K562 (cell line): ENCODE measurements around the gene NR1D2. TPM values are rescaled to one million over a fixed set of nuclear protein-coding genes. Genes with fewer than 3 reads are reported as not detected.

Source experiments
- ATAC-seq: fragments of 200-7000 bp; cut with Tn5 transposase; 3 replicates; pipeline ENCODE4 v1.9.1; 2020; ENCODE audit warnings: moderate library complexity
- BruUV-seq: library from RNA; stranded (reverse); fragments of 400-500 nt; replicated peaks from 2 replicates; lab custom pipeline; 2021; lab: Mats Ljungman, UMichigan
- CTCF ChIA-PET: fragments of 300-600 bp; formaldehyde crosslinking; extraction: SDS; loops from one replicate; lab custom pipeline; 2021; ENCODE audit warnings: low intra/inter-chr PET ratio; lab: Yijun Ruan, JAX
- POLR2A ChIA-PET: fragments of 300-600, 350-650 bp; sonication (Branson Sonifier 250); formaldehyde crosslinking; extraction: SDS; loops from one replicate; lab custom pipeline; 2021; ENCODE audit warnings: antibody characterized with exemption, inconsistent platforms; lab: Yijun Ruan, JAX
- DNase-seq, 4 experiments: peaks; one replicate each; pipeline versions ENCODE4 v3.0.0 to v3.0.0-alpha.2; 2011 to 2018; ENCODE audit warnings: low spot score in 3 of 4, mixed read lengths in 3 of 4; ENCODE audit errors: extremely low read depth in 1 of 4
- FAIRE-seq: peaks from 2 replicates; lab custom pipeline; 2011; peaks lifted over from hg19 to GRCh38; lab: Jason Lieb, UNC
- H2AFZ ChIP-seq: 2 replicates; pipeline ENCODE4 v1.6.0; 2011; ENCODE audit warnings: low read depth, low read length, control low read depth, inconsistent platforms
- H3K27ac ChIP-seq: fragments of 200-600 bp; 3 replicates; pipeline ENCODE4 v1.8.0; 2011; ENCODE audit warnings: low read depth, mild to moderate bottlenecking, control low read depth, inconsistent platforms, low read length, moderate library complexity, mixed read lengths; ENCODE audit errors: extremely low read depth
- H3K27me3 ChIP-seq, 2 experiments: fragments of 300-600 bp in 1 of 2; 2 replicates in 1 of 2; 3 replicates in 1 of 2; pipeline versions ENCODE4 v1.6.0 to v1.8.0; 2011; ENCODE audit warnings: inconsistent platforms in 2 of 2, low read length in 2 of 2, mild to moderate bottlenecking in 1 of 2, mixed read lengths in 1 of 2, moderate library complexity in 1 of 2; ENCODE audit not compliant: control insufficient read depth in 2 of 2, insufficient read depth in 2 of 2
- H3K36me3 ChIP-seq: fragments of 300-600 bp; 3 replicates; pipeline ENCODE4 v1.8.0; 2011; ENCODE audit warnings: mild to moderate bottlenecking, low read length, inconsistent platforms; ENCODE audit not compliant: control insufficient read depth, insufficient read depth
- H3K4me1 ChIP-seq, 2 experiments: fragments of 200-600 bp in 1 of 2; replicated peaks in 1 of 2; 2 replicates in 1 of 2; 3 replicates in 1 of 2; pipeline versions ENCODE4 v1.5.1 to v1.8.0; 2011; ENCODE audit warnings: inconsistent platforms in 2 of 2, low read length in 2 of 2, mild to moderate bottlenecking in 1 of 2, mixed read lengths in 1 of 2, moderate library complexity in 1 of 2; ENCODE audit not compliant: control insufficient read depth in 2 of 2, insufficient read depth in 2 of 2
- H3K4me2 ChIP-seq: 2 replicates; pipeline ENCODE4 v1.6.1; 2011; ENCODE audit warnings: low read length, control low read depth, inconsistent platforms, mixed read lengths; ENCODE audit not compliant: insufficient read depth
- H3K4me3 ChIP-seq: fragments of 200-600 bp; sonication (generic), shearing (Covaris generic); 2 replicates; pipeline ENCODE4 v1.5.1; 2016; ENCODE audit warnings: control low read depth, inconsistent platforms
- H3K79me2 ChIP-seq: fragments of 200-600 bp; 3 replicates; pipeline ENCODE4 v1.8.0; 2011; ENCODE audit warnings: low read length, inconsistent platforms; ENCODE audit not compliant: control insufficient read depth, insufficient read depth
- H3K9ac ChIP-seq, 2 experiments: 2 replicates each; pipeline versions ENCODE4 v1.6.0 to v1.6.1; 2011; ENCODE audit warnings: low read depth in 2 of 2, low read length in 2 of 2, control low read depth in 1 of 2, inconsistent platforms in 1 of 2, mild to moderate bottlenecking in 1 of 2, mixed read lengths in 1 of 2; ENCODE audit not compliant: insufficient read depth in 1 of 2
- H3K9me1 ChIP-seq: one replicate; pipeline ENCODE4 v1.6.0; 2011; ENCODE audit warnings: inconsistent platforms, mild to moderate bottlenecking, low read length, moderate library complexity; ENCODE audit not compliant: control insufficient read depth, insufficient read depth
- H3K9me3 ChIP-seq: replicated peaks from 2 replicates; pipeline ENCODE4 v1.5.1; 2011; ENCODE audit warnings: low read depth, low read length, inconsistent platforms; ENCODE audit not compliant: control insufficient read depth, insufficient read depth
- H4K20me1 ChIP-seq: replicated peaks from 2 replicates; pipeline ENCODE4 v1.6.1; 2011; ENCODE audit warnings: low read length, inconsistent platforms, mixed read lengths; ENCODE audit not compliant: control insufficient read depth, insufficient read depth
- ATF6 ChIP-seq: sonication (generic); formaldehyde crosslinking; IDR thresholded peaks from 2 replicates; pipeline ENCODE4 v1.4.0; 2020; ENCODE audit warnings: mild to moderate bottlenecking, missing genetic modification reagents
- BDP1 ChIP-seq: IDR thresholded peaks from 3 replicates; pipeline ENCODE4 v1.6.1; 2011; ENCODE audit not compliant: insufficient read length, insufficient read depth
- MIER1 ChIP-seq: fragments of 450-650 bp; IDR thresholded peaks from 2 replicates; pipeline ENCODE4 v1.6.1; 2016; ENCODE audit warnings: antibody characterized with exemption, mild to moderate bottlenecking, low read depth
- MNT ChIP-seq, 2 experiments: fragments of 450-650 bp; conservative IDR thresholded peaks; 2 replicates each; pipeline ENCODE4 v1.6.1; 2017; ENCODE audit warnings: mild to moderate bottlenecking in 2 of 2, moderate library complexity in 2 of 2
- POLR2A ChIP-seq: fragments of 450-650 bp; conservative IDR thresholded peaks from 2 replicates; pipeline ENCODE4 v1.6.1; 2016
- SRSF3 ChIP-seq: fragments of 200-400 bp; formaldehyde crosslinking; IDR thresholded peaks from 2 replicates; pipeline ENCODE4 v1.6.1; 2016; ENCODE audit warnings: mild to moderate bottlenecking, low read length, moderate library complexity; ENCODE audit not compliant: insufficient read depth
- TAL1 ChIP-seq: fragments of 450-650 bp; IDR thresholded peaks from 2 replicates; pipeline ENCODE4 v1.6.1; 2016; ENCODE audit warnings: mild to moderate bottlenecking
- UBTF ChIP-seq, 2 experiments: IDR thresholded peaks; 2 replicates each; pipeline ENCODE4 v1.6.1; 2012; ENCODE audit warnings: improper control_type of control experiment in 2 of 2, low read depth in 2 of 2, low read length in 2 of 2, borderline replicate concordance in 1 of 2
- ZNF740 ChIP-seq, 3 experiments: fragments of 200-800 bp in 1 of 3; sonication (Bioruptor generic) in 1 of 3; sonication (generic) in 1 of 3; formaldehyde crosslinking in 1 of 3; IDR thresholded peaks; 2 replicates each; pipeline versions ENCODE4 v1.6.1 to v1.8.0; 2016 to 2022; ENCODE audit warnings: mild to moderate bottlenecking in 2 of 3, missing compliant biosample characterization in 2 of 3, missing genetic modification characterization in 2 of 3, missing genetic modification reagents in 1 of 3
- ZNF780A ChIP-seq: fragments of 250-450 bp; sonication (Bioruptor Pico); IDR thresholded peaks from 2 replicates; pipeline ENCODE4 v1.5.0; 2021; ENCODE audit warnings: mild to moderate bottlenecking
- WGBS: fragments of 100-300 bp; shearing (Covaris generic); methylation state at CpG from one replicate; pipeline ENCODE4 v1.1.6; 2016; ENCODE audit warnings: low coverage, mixed read lengths; ENCODE audit not compliant: insufficient coverage; ENCODE audit errors: missing lambda C conversion rate; 5-methylcytosine and 5-hydroxymethylcytosine counted together
- in situ Hi-C: fragments of 300-500 bp; cut with MboI; formaldehyde crosslinking; loops from 4 replicates; pipeline ENCODE4 v1.15.0; 2018; ENCODE audit warnings: inconsistent platforms, mixed read lengths
- intact Hi-C: fragments of 100-400 bp; cut with micrococcal nuclease; formaldehyde crosslinking; loops from 2 replicates; pipeline ENCODE4 v1.14.2; 2022
- polyA plus RNA-seq, 8 experiments: library from polyadenylated mRNA; depleted of rRNA in 4 of 8; stranded (reverse) in 5 of 8; unstranded in 3 of 8; fragments of >200 nt; fragmentation: Nextera tagmentation in 2 of 8; fragmentation: Illumina TruSeq in 1 of 8; extraction: Ambion mirVana in 2 of 8; extraction: Trizol in 1 of 8; gene quantifications; 2 replicates each; pipeline versions ENCODE4 v1.2.1 to v1.2.3, GENCODE V29; 2011 to 2014; ENCODE audit warnings: inconsistent platforms in 1 of 8, missing spikeins in 1 of 8
- total RNA-seq, 7 experiments: library from RNA; depleted of rRNA in 6 of 7; stranded (reverse); fragments of >200 nt in 6 of 7; fragmentation: Illumina TruSeq in 2 of 7; extraction: Trizol in 2 of 7; gene quantifications; 2 replicates each; pipeline versions ENCODE4 v1.2.1 to v1.2.3, GENCODE V29; 2011 to 2021; ENCODE audit warnings: low replicate concordance in 1 of 7
- TF ChIP-seq, protein P1 (sequence below): fragments of 250-450 bp; sonication (Bioruptor Pico); IDR thresholded peaks from 2 replicates; pipeline ENCODE4 v1.8.0; 2022; ENCODE audit warnings: inconsistent platforms

NR1D2 gene
- total and polyA plus RNA-seq, 9 of the 15 experiments (the other 6 are each of a cell fraction or from before 2014, with no cell fraction given), result 1.2 to 5.5 (median 2.9) TPM

DNA sequence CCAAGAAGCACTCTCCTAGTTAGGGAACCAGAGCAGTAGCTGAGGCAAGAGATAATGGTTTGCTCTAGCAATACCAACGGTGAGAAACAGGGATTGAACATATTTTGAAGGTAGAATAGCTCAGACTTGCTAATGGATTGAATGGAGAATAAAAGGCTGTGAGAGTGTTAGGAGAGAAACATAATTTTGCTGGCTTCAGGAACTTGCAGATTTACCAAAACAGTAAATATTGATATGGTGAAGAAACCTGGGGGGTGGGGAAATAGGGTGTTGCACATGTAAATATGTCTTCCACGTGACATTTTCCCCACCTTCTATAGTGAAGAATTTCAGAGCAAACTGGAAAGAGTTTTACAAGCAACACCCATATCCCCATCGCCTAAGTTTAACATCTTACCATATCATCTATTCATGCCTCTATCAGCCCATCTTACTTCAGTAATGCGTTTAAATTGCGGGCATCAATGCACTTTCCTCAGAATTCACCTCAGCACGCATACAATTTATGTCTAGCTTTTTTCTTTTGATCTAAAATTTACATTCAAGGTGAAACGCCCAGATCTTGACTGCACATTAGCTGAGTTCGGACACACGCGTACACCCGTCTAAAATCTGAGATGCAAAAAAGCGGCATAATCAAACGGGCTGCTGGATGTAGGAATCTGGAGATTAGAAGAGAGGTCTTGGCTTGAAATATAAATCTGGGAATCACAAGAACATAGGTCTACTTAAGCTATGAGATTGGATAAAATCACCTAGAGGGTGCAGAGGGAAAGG lies 891 bp upstream of the NR1D2 start:
- in situ Hi-C loops (no loop called here), intact Hi-C loops (loop anchor here (10.0 kb wide), 1 partner anchor 139 kb away; the partner anchor contains the start of gene UBE2E1)
- 13% methylated on average over 13 of the region's 13 CpGs for WGBS
- Histone ChIP-seq H3K27ac (peak overlapping the region; percentile 5; the same call in 1 of the 3 replicates), H3K4me2 (peak overlapping the region; percentile 85), H3K9me1 (no peaks in the 10 kb centered on the region), H3K79me2 (no peaks in the 10 kb centered on the region), H2AFZ (peak overlapping the region; percentile 99), H3K4me3 (peak overlapping the region; percentile 59), H4K20me1 (no peaks in the 10 kb centered on the region), H3K9me3 (no peaks in the 10 kb centered on the region), H3K9ac (peak overlapping the region; percentile 48 to 94; a peak in 2 of 4 replicates), H3K4me1 (peaks cover 17 to 41% of the 10 kb centered on the region in 2 experiments), H3K36me3 (no peaks in the 10 kb centered on the region), H3K27me3 (no peaks in the 10 kb centered on the region)
- TSS peak; percentile 62 for BruUV-seq
- ATAC-seq (no peak), DNase-seq (no peak), FAIRE-seq (no peak)
- ChIA-PET CTCF (no interaction called here), POLR2A (interaction anchor here (0.7 to 11.6 kb wide), 3 partner anchors 20 to 60 kb away, joined by 3 to 165 read pairs (median 5); partner anchors contain the start of genes NKIRAS1 and RPL15)
- TF ChIP-seq MIER1 (no peak), UBTF (IDR thresholded peaks at IDR 0.05; ENCODE audit: borderline replicate concordance in 1 of 2, low read depth in 2 of 2, low read length in 2 of 2) (no peak), SRSF3 (no peak), BDP1 (no peak), ATF6 (0 out of 2 replicates have a peak, but pooled peaks have one; percentile 42), TAL1 (no peak), POLR2A (no peak), MNT (conservative IDR thresholded peaks at IDR 0.05) (peak; percentile 34 to 45; a peak in 2 of 4 replicates), ZNF780A (CRISPR knock-in tag) (no peak), ZNF740 (CRISPR knock-in tag; IDR thresholded peaks at IDR 0.05) (no peak), ZNF740 (tag; IDR thresholded peaks at IDR 0.05) (no peak)
- TF ChIP-seq, protein P1, sequence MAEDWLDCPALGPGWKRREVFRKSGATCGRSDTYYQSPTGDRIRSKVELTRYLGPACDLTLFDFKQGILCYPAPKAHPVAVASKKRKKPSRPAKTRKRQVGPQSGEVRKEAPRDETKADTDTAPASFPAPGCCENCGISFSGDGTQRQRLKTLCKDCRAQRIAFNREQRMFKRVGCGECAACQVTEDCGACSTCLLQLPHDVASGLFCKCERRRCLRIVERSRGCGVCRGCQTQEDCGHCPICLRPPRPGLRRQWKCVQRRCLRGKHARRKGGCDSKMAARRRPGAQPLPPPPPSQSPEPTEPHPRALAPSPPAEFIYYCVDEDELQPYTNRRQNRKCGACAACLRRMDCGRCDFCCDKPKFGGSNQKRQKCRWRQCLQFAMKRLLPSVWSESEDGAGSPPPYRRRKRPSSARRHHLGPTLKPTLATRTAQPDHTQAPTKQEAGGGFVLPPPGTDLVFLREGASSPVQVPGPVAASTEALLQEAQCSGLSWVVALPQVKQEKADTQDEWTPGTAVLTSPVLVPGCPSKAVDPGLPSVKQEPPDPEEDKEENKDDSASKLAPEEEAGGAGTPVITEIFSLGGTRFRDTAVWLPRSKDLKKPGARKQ (CRISPR knock-in tag), result no peak
